Activated naive CD8-positive, alpha-beta T cell treated with anti-CD3 and anti-CD28 coated beads, Interleukin-2, amount 10 ng/mL, durations not matched to agents 7 days and 5 days (primary cell): ENCODE data around the gene RPL7A. TPM values are rescaled to one million over a fixed set of nuclear protein-coding genes. Genes with fewer than 3 reads are reported as not detected.
A peak's percentile ranks its signal among the peaks of the same experiment; 100 is the strongest.
"Not testable (repeated sequence)": the region's sequence is repeated elsewhere in the genome, so short reads cannot be mapped to it uniquely, and the experiment has no call there.

Source experiments
- ATAC-seq: fragments of 150-1000 bp; cut with Tn5 transposase; one replicate; pipeline ENCODE4 v1.10.0; 2021; ENCODE audit warnings: low read depth, moderate library complexity
- POLR2A ChIA-PET: fragments of 350-600 bp; sonication (Branson Sonifier 250); formaldehyde crosslinking; loops from one replicate; lab custom pipeline; 2021; ENCODE audit warnings: antibody characterized with exemption; lab: Charles Lee
- DNase-seq: peaks from one replicate; pipeline ENCODE4 v3.0.0; 2021
- H3K27ac Mint-ChIP-seq: one replicate; pipeline ENCODE4 v1.8.0; 2022; ENCODE audit warnings: mild to moderate bottlenecking, mixed read lengths
- H3K27me3 Mint-ChIP-seq: one replicate; pipeline ENCODE4 v1.8.0; 2022; ENCODE audit warnings: mild to moderate bottlenecking, moderate library complexity, mixed read lengths
- H3K36me3 Mint-ChIP-seq: one replicate; pipeline ENCODE4 v1.8.0; 2021; ENCODE audit warnings: mild to moderate bottlenecking, mixed read lengths
- H3K4me1 Mint-ChIP-seq: one replicate; pipeline ENCODE4 v1.8.0; 2021; ENCODE audit warnings: mixed read lengths
- H3K4me3 Mint-ChIP-seq: one replicate; pipeline ENCODE4 v1.8.0; 2022; ENCODE audit warnings: mild to moderate bottlenecking, moderate library complexity, mixed read lengths
- H3K9me3 Mint-ChIP-seq: one replicate; pipeline ENCODE4 v1.8.0; 2021; ENCODE audit warnings: mixed read lengths
- total RNA-seq, 2 experiments: library from RNA; stranded (reverse); gene quantifications; one replicate each; pipeline ENCODE4 v1.2.3, GENCODE V29; 2021

RPL7A gene
- total RNA-seq, 2 experiments from 2014 or later = 1,843 to 1,855 TPM

DNA sequence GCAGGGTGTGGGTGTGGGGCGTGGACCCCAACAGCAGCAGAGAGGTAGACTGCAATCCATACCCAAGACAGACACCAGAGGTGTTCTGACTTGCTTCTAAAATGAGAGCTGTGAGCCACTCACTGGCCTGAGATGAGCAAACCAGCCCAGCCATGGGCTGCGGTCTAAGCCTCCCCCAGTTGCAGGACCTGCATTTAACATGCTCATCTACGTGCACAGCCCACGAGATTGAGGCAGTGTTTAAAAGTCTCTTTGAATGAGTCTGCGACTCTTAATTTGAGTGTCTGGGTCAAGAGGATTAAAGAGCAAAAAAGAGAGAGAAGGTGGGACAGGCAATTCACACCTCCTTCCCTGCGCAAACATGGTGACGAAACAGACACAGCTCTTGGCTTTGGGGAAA lies 21.9 kb downstream of the RPL7A start:
- no peaks in the 10 kb centered on the region for H3K9me3 Mint-ChIP-seq
- no peaks in the 10 kb centered on the region for H3K27me3 Mint-ChIP-seq
- DNase-seq = no peak
- POLR2A ChIA-PET = interaction anchor here (1.4 to 7.1 kb wide), 4 partner anchors 13 to 339 kb away, joined by 4 to 162 read pairs (median 76); partner anchors contain the start of genes GTF3C5, MED22, RPL7A and SURF1
- peak overlapping the region; percentile 82 for H3K4me3 Mint-ChIP-seq
- H3K27ac Mint-ChIP-seq = peak overlapping the region; percentile 93
- H3K4me1 Mint-ChIP-seq = peaks cover 59% of the 10 kb centered on the region
- peaks cover 40% of the 10 kb centered on the region for H3K36me3 Mint-ChIP-seq
- ATAC-seq = no peak

DNA sequence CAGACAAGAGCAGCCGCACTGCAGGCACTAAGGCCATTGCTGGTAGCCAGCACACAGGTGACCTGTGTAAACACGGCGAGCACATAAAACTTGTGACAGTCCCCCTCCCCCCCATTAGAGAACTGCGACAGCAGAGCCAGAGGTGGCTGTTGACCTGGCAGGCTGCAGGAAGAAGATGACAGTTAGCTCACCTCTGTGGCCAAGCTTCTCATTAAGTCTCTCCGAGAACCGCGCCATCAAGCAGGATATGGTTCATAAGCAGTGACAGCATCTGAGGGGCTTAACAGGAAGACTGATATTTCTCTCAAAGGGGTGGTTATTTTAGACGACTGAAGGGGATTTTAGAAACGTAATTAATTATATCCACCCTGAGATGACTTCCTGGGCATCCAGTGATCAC lies 22.7 kb downstream of the RPL7A start:
- H3K27ac Mint-ChIP-seq = peak overlapping the region; percentile 93
- ATAC-seq (peak; percentile 73), DNase-seq (peak; percentile 56)
- H3K4me1 Mint-ChIP-seq = peaks cover 55% of the 10 kb centered on the region
- POLR2A ChIA-PET = interaction anchor here (0.6 to 7.1 kb wide), 10 partner anchors 8 to 340 kb away, joined by 3 to 162 read pairs (median 6); partner anchors contain the start of genes CACFD1, GTF3C5, MED22 and REXO4
- no peaks in the 10 kb centered on the region for H3K9me3 Mint-ChIP-seq
- peak overlapping the region; percentile 82 for H3K4me3 Mint-ChIP-seq
- H3K27me3 Mint-ChIP-seq = no peaks in the 10 kb centered on the region
- H3K36me3 Mint-ChIP-seq = peaks cover 42% of the 10 kb centered on the region

DNA sequence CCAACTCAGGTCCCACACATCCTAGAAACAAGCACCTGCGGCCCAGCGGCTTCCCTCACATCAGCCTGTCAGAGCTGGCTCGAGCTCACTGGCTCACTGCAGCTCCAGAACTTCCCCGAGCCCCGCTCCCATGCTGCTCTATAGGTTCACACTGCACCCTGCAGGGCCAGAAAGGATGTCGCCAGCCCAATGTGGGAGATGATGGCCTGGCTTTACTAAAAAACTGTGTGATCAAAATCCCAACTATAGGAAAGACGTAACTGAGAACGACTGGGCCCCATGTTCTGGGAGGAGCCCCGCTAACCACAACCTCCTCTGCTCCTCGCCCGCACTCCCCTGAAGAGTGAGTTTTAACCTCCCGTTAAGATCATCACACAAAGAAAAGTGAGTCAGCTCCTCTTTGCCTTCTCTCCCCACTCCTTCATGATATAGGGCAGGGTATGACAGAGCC lies 23.3 kb downstream of the RPL7A start:
- ATAC-seq = peak; percentile 43

DNA sequence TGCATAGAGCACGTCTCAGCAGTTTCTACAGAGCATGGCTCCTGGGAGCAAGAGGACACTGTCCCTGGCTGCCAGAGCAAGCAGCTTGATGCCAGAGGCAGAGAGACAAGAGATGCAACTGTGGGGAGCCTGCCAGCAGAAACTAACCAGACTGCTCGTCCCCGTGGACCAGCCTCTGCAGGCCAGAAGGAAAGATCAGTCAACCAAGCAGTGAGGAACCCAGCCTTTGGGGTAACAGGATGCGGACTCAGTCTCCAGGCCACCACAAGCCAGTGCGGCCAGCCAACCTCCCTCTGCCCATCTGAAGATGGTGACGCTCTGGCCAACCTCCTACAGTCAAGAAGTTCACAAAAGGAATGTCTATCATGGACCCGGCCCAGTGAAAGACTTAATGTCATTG lies 24.1 kb downstream of the RPL7A start:
- Mint-ChIP-seq H3K4me1 (peaks cover 57% of the 10 kb centered on the region), H3K36me3 (peaks cover 36% of the 10 kb centered on the region), H3K27ac (peak overlapping the region; percentile 93), H3K9me3 (no peaks in the 10 kb centered on the region), H3K27me3 (no peaks in the 10 kb centered on the region), H3K4me3 (peak overlapping the region; percentile 82)
- POLR2A ChIA-PET = interaction anchor here (0.6 to 7.1 kb wide), 3 partner anchors 15 to 36 kb away, joined by 3 to 162 read pairs (median 147); partner anchors contain the start of genes MED22, RPL7A, SURF1 and SURF2
- ATAC-seq = no peak
- DNase-seq = no peak

More for the DNA sequence above, 23.3 kb downstream of the RPL7A start:
- peak overlapping the region; percentile 93 for H3K27ac Mint-ChIP-seq
- POLR2A ChIA-PET = interaction anchor here (0.6 to 7.1 kb wide), 10 partner anchors 9 to 341 kb away, joined by 3 to 162 read pairs (median 6); partner anchors contain the start of genes CACFD1, GTF3C5, MED22 and REXO4
- H3K4me3 Mint-ChIP-seq = peak overlapping the region; percentile 82
- H3K9me3 Mint-ChIP-seq = no peaks in the 10 kb centered on the region
- H3K36me3 Mint-ChIP-seq = peaks cover 36% of the 10 kb centered on the region
- no peaks in the 10 kb centered on the region for H3K27me3 Mint-ChIP-seq
- DNase-seq = peak; percentile 70
- peaks cover 55% of the 10 kb centered on the region for H3K4me1 Mint-ChIP-seq

- Mint-ChIP-seq H3K4me1 (peaks cover 54% of the 10 kb centered on the region), H3K36me3 (peaks cover 24% of the 10 kb centered on the region), H3K9me3 (no peaks in the 10 kb centered on the region), H3K27ac (peak overlapping the region; percentile 99), H3K27me3 (peaks cover 3% of the 10 kb centered on the region), H3K4me3 (peak overlapping the region; percentile 95)
- POLR2A ChIA-PET = interaction anchor here (0.7 to 7.1 kb wide), 11 partner anchors 10 to 111 kb away, joined by 3 to 162 read pairs (median 7); partner anchors contain the start of genes MED22, REXO4, RPL7A and SURF1
- ATAC-seq (peak; percentile 16), DNase-seq (no peak)
These were observed 26.6 kb downstream of the RPL7A start for GRCh38 chr9:133374612-133375115.

- ATAC-seq (peak; percentile 3), DNase-seq (no peak)
- peak overlapping the region; percentile 95 for H3K4me3 Mint-ChIP-seq
- H3K9me3 Mint-ChIP-seq = no peaks in the 10 kb centered on the region
- POLR2A ChIA-PET = interaction anchor here (0.9 to 7.1 kb wide), 9 partner anchors 11 to 42 kb away, joined by 3 to 162 read pairs (median 7); partner anchors contain the start of genes MED22, REXO4, RPL7A and SURF1
- H3K36me3 Mint-ChIP-seq = peaks cover 20% of the 10 kb centered on the region
- peaks cover 3% of the 10 kb centered on the region for H3K27me3 Mint-ChIP-seq
- H3K27ac Mint-ChIP-seq = peak overlapping the region; percentile 99
- peaks cover 49% of the 10 kb centered on the region for H3K4me1 Mint-ChIP-seq
These were observed 27.2 kb downstream of the RPL7A start for GRCh38 chr9:133375116-133375723.

DNA sequence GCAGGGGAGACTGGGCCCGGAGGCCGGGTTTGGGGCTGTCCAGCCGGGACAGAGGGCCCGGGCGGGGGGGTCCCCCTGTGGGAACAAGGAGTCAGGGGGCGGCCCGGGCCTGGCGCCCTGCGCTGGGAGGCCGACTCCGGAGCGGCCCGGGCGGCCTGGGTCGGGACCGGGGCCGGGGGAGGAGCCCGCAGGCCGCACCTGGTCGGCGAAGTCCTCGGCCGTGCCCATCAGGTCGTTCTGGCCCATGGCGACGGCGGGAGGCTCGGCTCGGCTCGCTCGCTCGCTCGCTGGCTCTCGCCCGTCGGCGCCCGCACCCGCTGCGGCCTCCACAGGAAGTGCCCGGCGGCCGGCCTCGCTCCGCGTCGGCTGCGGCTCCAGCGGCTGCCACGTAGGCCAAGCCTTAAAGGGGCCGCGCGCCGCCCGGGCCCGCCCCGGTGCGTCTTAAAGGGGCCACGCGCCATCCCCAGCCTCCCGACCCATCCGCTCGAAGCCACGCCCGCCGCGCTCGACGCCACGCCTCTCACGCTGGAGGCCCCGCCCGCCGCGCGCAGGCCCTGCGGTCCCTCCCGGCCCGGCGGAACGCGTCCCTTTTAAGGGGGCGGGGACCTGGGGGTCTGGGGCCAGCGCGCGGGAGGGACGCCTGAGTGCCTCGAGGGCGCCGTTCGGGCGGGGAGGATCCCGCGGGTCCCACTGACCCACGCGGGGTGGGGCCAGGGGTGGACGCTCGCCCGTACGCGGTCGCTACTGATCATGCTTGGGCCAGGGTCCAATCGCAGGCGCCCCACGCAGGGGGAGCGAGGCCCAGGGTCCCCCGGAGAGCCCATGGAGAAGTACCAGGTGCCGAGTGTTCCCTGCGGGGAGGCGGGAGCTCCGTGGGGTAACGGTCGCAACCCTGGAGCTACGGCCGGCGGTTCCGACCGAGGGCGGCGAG lies 28.0 kb downstream of the RPL7A start, which contains the start of the genes STKLD1 and SURF4:
Gene STKLD1, plus strand, starts transcription at position 643 of the 931 bp plus-strand sequence. Its CDS starts 108 bp downstream, at position 751.
Gene SURF4, minus strand, starts transcription at position 337 of the 931 bp plus-strand sequence. Its CDS starts 91 bp downstream, at position 246.
- peak within 1 kb of the TSS; percentile 99 for H3K27ac Mint-ChIP-seq
- H3K9me3 Mint-ChIP-seq = no peaks in the 10 kb centered on the region
- POLR2A ChIA-PET = interaction anchor here (1.2 to 7.1 kb wide), 9 partner anchors 12 to 41 kb away, joined by 3 to 162 read pairs (median 8); partner anchors contain the start of genes MED22, RPL7A, SURF1 and SURF2
- peak within 1 kb of the TSS; percentile 95 for H3K4me3 Mint-ChIP-seq
- peaks cover 17% of the 10 kb centered on the region for H3K36me3 Mint-ChIP-seq
- H3K4me1 Mint-ChIP-seq = peaks cover 41% of the 10 kb centered on the region
- ATAC-seq (peak; percentile 78), DNase-seq (peak; percentile 99)
- H3K27me3 Mint-ChIP-seq = peaks cover 3% of the 10 kb centered on the region

DNA sequence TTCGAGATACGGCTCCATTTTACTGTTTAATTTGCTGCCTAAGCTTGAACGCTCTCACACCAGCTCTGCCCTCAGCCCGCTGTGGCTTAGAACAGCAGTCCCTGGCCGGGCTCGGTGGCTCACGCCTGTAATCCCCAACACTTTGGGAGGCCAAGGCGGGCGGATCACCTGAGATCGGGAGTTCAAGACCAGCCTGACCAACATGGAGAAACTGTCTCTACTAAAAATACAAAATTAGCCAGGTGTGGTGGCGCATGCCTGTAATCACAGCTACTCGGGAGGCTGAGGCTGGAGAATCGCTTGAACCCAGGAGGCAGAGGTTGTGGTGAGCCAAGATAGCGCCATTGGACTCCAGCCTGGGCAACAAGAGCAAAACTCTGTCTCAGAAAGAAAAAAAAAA lies 29.3 kb downstream of the RPL7A start:
- not testable (repeated sequence) for DNase-seq

GRCh38 chr9:133377721-133378216 lies 29.8 kb downstream of the RPL7A start:
- Mint-ChIP-seq H3K36me3 (peaks cover 10% of the 10 kb centered on the region), H3K4me1 (peaks cover 26% of the 10 kb centered on the region), H3K4me3 (no peak overlapping the region), H3K27me3 (peaks cover 3% of the 10 kb centered on the region), H3K27ac (no peak overlapping the region), H3K9me3 (no peaks in the 10 kb centered on the region)
- ATAC-seq (no peak), DNase-seq (no peak)
- POLR2A ChIA-PET = no interaction called here

More for the DNA sequence above, 29.3 kb downstream of the RPL7A start:
- peaks cover 31% of the 10 kb centered on the region for H3K4me1 Mint-ChIP-seq
- POLR2A ChIA-PET = interaction anchor here (1.2 to 1.4 kb wide), 4 partner anchors 21 to 42 kb away, joined by 3 to 10 read pairs (median 6); partner anchors contain the start of genes MED22, RPL7A, SURF1 and SURF2
- not testable (repeated sequence) for H3K27ac Mint-ChIP-seq, H3K27me3 Mint-ChIP-seq, H3K9me3 Mint-ChIP-seq, ATAC-seq
- H3K36me3 Mint-ChIP-seq = peaks cover 14% of the 10 kb centered on the region
- H3K4me3 Mint-ChIP-seq = peak overlapping the region; percentile 61

DNA sequence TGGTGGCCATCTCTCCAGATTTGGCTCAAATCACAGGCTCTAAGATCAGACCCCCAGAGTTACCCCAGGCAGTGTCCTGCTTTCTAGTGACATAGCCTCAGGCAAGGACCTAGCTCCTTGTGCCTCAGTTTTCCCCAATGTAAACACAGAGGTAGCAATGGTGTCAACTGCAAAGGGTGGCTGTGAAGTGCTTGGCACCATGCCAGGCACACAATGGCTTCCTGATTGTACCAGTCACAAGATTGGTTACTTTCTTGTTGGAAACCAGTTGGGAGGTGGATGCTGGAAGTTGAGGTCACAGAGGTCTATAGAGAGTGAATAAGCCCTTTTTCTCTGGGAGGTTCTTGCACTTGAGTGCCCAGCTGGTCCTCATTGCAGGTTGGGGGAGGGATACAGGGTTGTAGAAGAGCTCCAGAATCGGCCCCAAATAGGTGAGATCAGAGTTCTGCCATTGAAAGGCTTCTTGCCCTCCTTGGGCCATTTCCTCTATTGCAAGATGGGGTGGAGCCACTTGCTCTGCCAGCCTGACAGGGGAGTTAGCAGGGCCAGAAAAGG lies 30.5 kb downstream of the RPL7A start:
- POLR2A ChIA-PET = interaction anchor here (0.7 to 1.4 kb wide), 2 partner anchors 11 to 22 kb away, joined by 3 to 4 read pairs; partner anchors contain the start of genes SURF1 and SURF2
- H3K27ac Mint-ChIP-seq = no peak overlapping the region

GRCh38 chr9:133379153-133380086 lies 31.4 kb downstream of the RPL7A start:
- Mint-ChIP-seq H3K4me3 (no peak overlapping the region), H3K27ac (no peak overlapping the region)
- POLR2A ChIA-PET = interaction anchor here (0.7 to 1.4 kb wide), 2 partner anchors 10 to 23 kb away, joined by 3 to 4 read pairs; partner anchors contain the start of genes SURF1 and SURF2

More for the DNA sequence above, 30.5 kb downstream of the RPL7A start:
- Mint-ChIP-seq H3K27me3 (peaks cover 3% of the 10 kb centered on the region), H3K36me3 (peaks cover 6% of the 10 kb centered on the region), H3K4me1 (peaks cover 20% of the 10 kb centered on the region), H3K9me3 (no peaks in the 10 kb centered on the region), H3K4me3 (no peak overlapping the region)
- DNase-seq (no peak), ATAC-seq (no peak)

More at GRCh38 chr9:133379153-133380086, 31.4 kb downstream of the RPL7A start:
- no peaks in the 10 kb centered on the region for H3K9me3 Mint-ChIP-seq
- peaks cover 6% of the 10 kb centered on the region for H3K36me3 Mint-ChIP-seq
- H3K27me3 Mint-ChIP-seq = peaks cover 3% of the 10 kb centered on the region
- peaks cover 16% of the 10 kb centered on the region for H3K4me1 Mint-ChIP-seq
- ATAC-seq = no peak
- no peak for DNase-seq
